Endothelial cell of umbilical vein (primary cell): ENCODE data around the gene TOB1. TPM values are rescaled to one million over a fixed set of nuclear protein-coding genes. Genes with fewer than 3 reads are reported as not detected.

Source experiments
- BruUV-seq: library from RNA; stranded (reverse); fragments of 400-500 nt; replicated peaks from 2 replicates; lab custom pipeline; 2021; lab: Mats Ljungman, UMichigan
- CTCF ChIA-PET: fragments of 300-600, 350-600 bp; sonication (Branson Sonifier 250); formaldehyde crosslinking; loops from one replicate; lab custom pipeline; 2021; ENCODE audit warnings: antibody characterized with exemption, inconsistent platforms; lab: Charles Lee
- POLR2A ChIA-PET: fragments of 300-600, 350-600 bp; sonication (Branson Sonifier 250); formaldehyde crosslinking; loops from one replicate; lab custom pipeline; 2021; ENCODE audit warnings: antibody characterized with exemption, inconsistent platforms; lab: Charles Lee
- DNase-seq: peaks from one replicate; pipeline ENCODE4 v3.0.0-alpha.2; 2011; ENCODE audit warnings: low read depth, low spot score
- FAIRE-seq: peaks from 2 replicates; lab custom pipeline; 2011; peaks lifted over from hg19 to GRCh38; lab: Jason Lieb, UNC
- H2AFZ ChIP-seq: 2 replicates; pipeline ENCODE4 v1.6.0; 2012; ENCODE audit warnings: low read depth, low read length, control low read depth, inconsistent platforms
- H3K27ac ChIP-seq: 2 replicates; pipeline ENCODE4 v1.5.1; 2011; ENCODE audit warnings: low read depth, mild to moderate bottlenecking, control low read depth, low read length, moderate library complexity; ENCODE audit not compliant: insufficient read depth
- H3K27me3 ChIP-seq, 2 experiments: 2 replicates each; pipeline versions ENCODE4 v1.6.0 to v1.6.1; 2011; ENCODE audit warnings: low read length in 2 of 2, mixed read lengths in 1 of 2; ENCODE audit not compliant: control insufficient read depth in 2 of 2, insufficient read depth in 2 of 2
- H3K36me3 ChIP-seq, 2 experiments: 2 replicates in 1 of 2; 3 replicates in 1 of 2; pipeline ENCODE4 v1.5.1; 2011; ENCODE audit warnings: low read length in 2 of 2, mild to moderate bottlenecking in 1 of 2, moderate library complexity in 1 of 2; ENCODE audit not compliant: control insufficient read depth in 2 of 2, insufficient read depth in 2 of 2; ENCODE audit errors: extremely low read depth in 1 of 2
- H3K4me1 ChIP-seq: 3 replicates; pipeline ENCODE4 v1.5.1; 2011; ENCODE audit warnings: mild to moderate bottlenecking, low read length; ENCODE audit not compliant: control insufficient read depth, insufficient read depth; ENCODE audit errors: extremely low read depth
- H3K4me2 ChIP-seq: 2 replicates; pipeline ENCODE4 v1.6.1; 2011; ENCODE audit warnings: low read length, control low read depth, mixed read lengths; ENCODE audit not compliant: insufficient read depth
- H3K4me3 ChIP-seq, 3 experiments: fragments of 200-600 bp in 1 of 3; sonication (generic), shearing (Covaris generic) in 1 of 3; replicated peaks in 1 of 3; 2 replicates each; pipeline ENCODE4 v1.5.1; 2011 to 2016; ENCODE audit warnings: control low read depth in 3 of 3, low read length in 3 of 3, mild to moderate bottlenecking in 2 of 3, inconsistent platforms in 1 of 3, low read depth in 1 of 3, moderate library complexity in 1 of 3; ENCODE audit not compliant: insufficient read depth in 1 of 3
- H3K79me2 ChIP-seq: 2 replicates; pipeline ENCODE4 v1.6.0; 2012; ENCODE audit warnings: low read length, inconsistent platforms; ENCODE audit not compliant: control insufficient read depth, insufficient read depth
- H3K9ac ChIP-seq: replicated peaks from 2 replicates; pipeline ENCODE3; 2011; ENCODE audit warnings: low read length, control low read depth; ENCODE audit not compliant: insufficient read depth; ENCODE audit errors: extremely low read depth
- H3K9me1 ChIP-seq: replicated peaks from 3 replicates; pipeline ENCODE4 v1.6.0; 2011; ENCODE audit warnings: mild to moderate bottlenecking, low read length; ENCODE audit not compliant: control insufficient read depth, insufficient read depth; ENCODE audit errors: extremely low read depth
- H3K9me3 ChIP-seq: replicated peaks from 2 replicates; pipeline ENCODE4 v1.5.1; 2012; ENCODE audit warnings: low read length, inconsistent platforms; ENCODE audit not compliant: control insufficient read depth, insufficient read depth
- H4K20me1 ChIP-seq: replicated peaks from 2 replicates; pipeline ENCODE3; 2011; ENCODE audit warnings: mild to moderate bottlenecking, low read length; ENCODE audit not compliant: control insufficient read depth, insufficient read depth; ENCODE audit errors: extremely low read depth
- EZH2 ChIP-seq: IDR thresholded peaks from 2 replicates; pipeline ENCODE4 v1.6.1; 2012; ENCODE audit warnings: borderline replicate concordance, low read depth, mild to moderate bottlenecking, moderate library complexity, low read length, inconsistent platforms; ENCODE audit not compliant: severe bottlenecking
- FOS ChIP-seq: IDR thresholded peaks from 2 replicates; pipeline ENCODE4 v1.6.1; 2011; ENCODE audit warnings: mild to moderate bottlenecking, low read length, moderate library complexity, borderline replicate concordance; ENCODE audit not compliant: insufficient read depth
- GATA2 ChIP-seq: IDR thresholded peaks from 2 replicates; pipeline ENCODE4 v1.7.0; 2011; ENCODE audit warnings: low read depth, mild to moderate bottlenecking, moderate library complexity, mixed read lengths, low read length; ENCODE audit not compliant: insufficient read length, insufficient read depth
- JUN ChIP-seq: IDR thresholded peaks from 2 replicates; pipeline ENCODE4 v1.6.1; 2011; ENCODE audit warnings: borderline replicate concordance, low read depth; ENCODE audit not compliant: insufficient read length, insufficient read depth
- MYC ChIP-seq: IDR thresholded peaks from one replicate; pipeline ENCODE4 v1.6.1; 2011; ENCODE audit warnings: mild to moderate bottlenecking, low read depth, low read length
- POLR2A ChIP-seq: IDR thresholded peaks from 2 replicates; pipeline ENCODE4 v1.6.1; 2012; ENCODE audit warnings: low read depth, mild to moderate bottlenecking, control low read depth, low read length
- POLR2AphosphoS5 ChIP-seq: IDR thresholded peaks from 2 replicates; pipeline ENCODE4 v1.6.1; 2012; ENCODE audit warnings: low read depth, mild to moderate bottlenecking, control low read depth, low read length, moderate library complexity; ENCODE audit not compliant: insufficient read depth
- dilution Hi-C: fragments of 300-500 bp; cut with MboI; formaldehyde crosslinking; loops from one replicate; pipeline ENCODE4 v1.15.0; 2019; ENCODE audit warnings: low sequenced_read_pairs; ENCODE audit not compliant: extremely low pct_ligation_motif_present
- intact Hi-C: fragments of 100-400 bp; cut with micrococcal nuclease; formaldehyde crosslinking; loops from one replicate; pipeline ENCODE4 v1.10.0; 2022
- polyA plus RNA-seq, 4 experiments: library from polyadenylated mRNA; depleted of rRNA in 3 of 4; stranded (reverse) in 3 of 4; unstranded in 1 of 4; fragments of >200 nt; gene quantifications; 2 replicates each; pipeline versions ENCODE4 v1.2.1 to v1.2.3, GENCODE V29; 2011 to 2012; ENCODE audit warnings: missing spikeins in 1 of 4
- total RNA-seq: library from RNA; stranded (reverse); gene quantifications from 2 replicates; pipeline ENCODE4 v1.2.3, GENCODE V29; 2021
- TF ChIP-seq, protein P1 (sequence below): IDR thresholded peaks from 2 replicates; pipeline ENCODE4 v1.6.1; 2011; ENCODE audit not compliant: insufficient read depth, insufficient read length
- TF ChIP-seq, protein P2 (sequence below), 2 donors: IDR thresholded peaks; 1 replicate in 1 of 2; 2 replicates in 1 of 2; pipeline ENCODE4 v1.5.1; 2011; ENCODE audit warnings: low read length in 2 of 2, mild to moderate bottlenecking in 2 of 2, moderate library complexity in 2 of 2, control low read depth in 1 of 2, inconsistent platforms in 1 of 2, low read depth in 1 of 2; ENCODE audit not compliant: insufficient read depth in 1 of 2; ENCODE audit errors: extremely low read depth in 1 of 2

Gene TOB1
- total and polyA plus RNA-seq, 2 donors (not counting 3 experiments of a cell fraction or from before 2014, with no cell fraction given) = 3.3 to 12.9 TPM

DNA sequence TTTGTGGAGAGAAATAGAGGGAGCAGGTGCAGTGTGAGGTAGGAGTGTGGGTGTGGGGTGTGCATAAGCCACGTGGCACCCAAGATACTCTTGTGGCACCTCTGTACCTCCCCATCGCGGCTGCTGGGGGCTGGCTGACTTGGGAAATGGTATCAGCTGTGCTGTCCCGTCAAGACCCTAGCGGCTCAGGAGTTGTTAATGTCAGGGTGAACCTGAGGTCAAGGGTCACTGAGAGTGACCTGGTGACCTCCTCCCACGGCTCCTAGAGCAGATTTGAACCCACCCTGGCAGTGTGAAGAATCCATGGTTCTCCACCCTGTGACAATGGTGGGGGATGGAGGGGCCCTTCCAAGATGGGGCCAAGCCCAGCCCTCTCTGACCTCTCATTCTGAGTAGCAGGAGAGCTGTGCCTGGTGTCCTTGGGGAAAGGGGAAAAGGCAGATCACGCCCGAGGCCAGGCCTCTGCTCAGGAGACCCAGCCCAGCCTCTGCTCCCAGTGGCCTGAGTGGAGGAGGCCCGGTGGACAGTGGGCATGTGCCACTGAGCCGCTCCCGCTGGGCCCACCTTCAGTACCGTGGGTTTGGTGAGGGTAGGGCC, 33.8 kb downstream of the TOB1 start:
- intact Hi-C loops = no loop called here
- H3K79me2 ChIP-seq = no peaks in the 10 kb centered on the region
- H3K4me2 ChIP-seq = no peak overlapping the region
- no peak overlapping the region for H3K9ac ChIP-seq
- H3K4me3 ChIP-seq = no peak overlapping the region
- H3K27ac ChIP-seq = no peak overlapping the region
- no peak overlapping the region for H2AFZ ChIP-seq
- no peaks in the 10 kb centered on the region for H3K36me3 ChIP-seq
- TF ChIP-seq POLR2AphosphoS5 (no peak), POLR2A (no peak), EZH2 (no peak), JUN (no peak), GATA2 (no peak), MYC (no peak), FOS (no peak)
- TF ChIP-seq, protein P1, sequence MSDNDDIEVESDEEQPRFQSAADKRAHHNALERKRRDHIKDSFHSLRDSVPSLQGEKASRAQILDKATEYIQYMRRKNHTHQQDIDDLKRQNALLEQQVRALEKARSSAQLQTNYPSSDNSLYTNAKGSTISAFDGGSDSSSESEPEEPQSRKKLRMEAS = no peak
- TF ChIP-seq, protein P2, sequence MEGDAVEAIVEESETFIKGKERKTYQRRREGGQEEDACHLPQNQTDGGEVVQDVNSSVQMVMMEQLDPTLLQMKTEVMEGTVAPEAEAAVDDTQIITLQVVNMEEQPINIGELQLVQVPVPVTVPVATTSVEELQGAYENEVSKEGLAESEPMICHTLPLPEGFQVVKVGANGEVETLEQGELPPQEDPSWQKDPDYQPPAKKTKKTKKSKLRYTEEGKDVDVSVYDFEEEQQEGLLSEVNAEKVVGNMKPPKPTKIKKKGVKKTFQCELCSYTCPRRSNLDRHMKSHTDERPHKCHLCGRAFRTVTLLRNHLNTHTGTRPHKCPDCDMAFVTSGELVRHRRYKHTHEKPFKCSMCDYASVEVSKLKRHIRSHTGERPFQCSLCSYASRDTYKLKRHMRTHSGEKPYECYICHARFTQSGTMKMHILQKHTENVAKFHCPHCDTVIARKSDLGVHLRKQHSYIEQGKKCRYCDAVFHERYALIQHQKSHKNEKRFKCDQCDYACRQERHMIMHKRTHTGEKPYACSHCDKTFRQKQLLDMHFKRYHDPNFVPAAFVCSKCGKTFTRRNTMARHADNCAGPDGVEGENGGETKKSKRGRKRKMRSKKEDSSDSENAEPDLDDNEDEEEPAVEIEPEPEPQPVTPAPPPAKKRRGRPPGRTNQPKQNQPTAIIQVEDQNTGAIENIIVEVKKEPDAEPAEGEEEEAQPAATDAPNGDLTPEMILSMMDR (IDR thresholded peaks at IDR 0.05; ENCODE audit: extremely low read depth in 1 of 2, insufficient read depth in 1 of 2, low read depth in 1 of 2, low read length in 2 of 2) = no peak
- no peaks in the 10 kb centered on the region for H3K9me3 ChIP-seq
- DNase-seq (no peak), FAIRE-seq (no peak)
- ChIA-PET POLR2A (no interaction called here), CTCF (interaction anchor here (1.1 to 3.7 kb wide), 2 partner anchors 15 to 20 kb away, joined by 3 to 16 read pairs; no protein-coding TSS in a partner anchor)
- no peaks in the 10 kb centered on the region for H3K9me1 ChIP-seq
- dilution Hi-C loops = no loop called here
- H3K4me1 ChIP-seq = no peaks in the 10 kb centered on the region
- BruUV-seq = no TSS peak
- no peaks in the 10 kb centered on the region for H4K20me1 ChIP-seq
- H3K27me3 ChIP-seq = peaks cover under 1 to 2% of the 10 kb centered on the region in 2 experiments
